ENCODE measurements around the gene BRI3BP.

GRCh38 chr12:125053821-125054220 is 60.4 kb downstream of the BRI3BP start:
- no peak for TF ChIP-seq POLR2A (IDR thresholded peaks at IDR 0.05)
- TF ChIP-seq CTCF (IDR thresholded peaks at IDR 0.05), result no peak

Data from body of pancreas (tissue), 4 donors.